Tibial nerve (tissue), 4 donors: Measurements from ENCODE around the gene C9orf78. TPM values are rescaled to one million over a fixed set of nuclear protein-coding genes. Genes with fewer than 3 reads are reported as not detected.

Experiments used
- DNase-seq, 2 donors: peaks; one replicate each; pipeline ENCODE4 v3.0.0-alpha.2; 2019; ENCODE audit warnings: low spot score in 2 of 2
- H3K27ac ChIP-seq, 4 donors: fragments of 200-600 bp; sonication (generic) in 3 of 4; one replicate each; pipeline ENCODE4 v1.5.1; 2017 to 2019; ENCODE audit warnings: mild to moderate bottlenecking in 1 of 4
- H3K27me3 ChIP-seq, 2 donors: fragments of 200-600 bp; sonication (generic) in 1 of 2; one replicate each; pipeline versions ENCODE4 v1.5.1 to v1.6.0; 2017 to 2019
- H3K36me3 ChIP-seq, 3 donors: fragments of 200-600 bp; sonication (generic); one replicate each; pipeline ENCODE4 v1.5.1; 2018 to 2019
- H3K4me1 ChIP-seq, 4 donors: fragments of 200-600 bp; sonication (generic) in 3 of 4; one replicate each; pipeline ENCODE4 v1.5.1; 2017 to 2019
- H3K4me3 ChIP-seq, 4 donors: fragments of 200-600 bp; sonication (generic) in 3 of 4; one replicate each; pipeline ENCODE4 v1.5.1; 2017 to 2019; ENCODE audit warnings: mild to moderate bottlenecking in 1 of 4, moderate library complexity in 1 of 4
- H3K9me3 ChIP-seq, 4 donors: fragments of 200-600 bp; sonication (generic) in 3 of 4; one replicate each; pipeline ENCODE4 v1.5.1; 2017 to 2019
- CTCF ChIP-seq, 5 experiments: fragments of 200-600 bp in 3 of 5; fragments of 450-650 bp in 2 of 5; sonication (generic) in 3 of 5; IDR thresholded peaks; one replicate each; pipeline ENCODE4 v1.5.1; 2016 to 2019; ENCODE audit warnings: antibody characterized with exemption in 5 of 5, mild to moderate bottlenecking in 3 of 5, moderate library complexity in 2 of 5
- EP300 ChIP-seq, 2 donors: sonication (generic); formaldehyde crosslinking; IDR thresholded peaks; one replicate each; pipeline ENCODE4 v1.6.1; 2017; ENCODE audit warnings: antibody characterized with exemption in 2 of 2, mild to moderate bottlenecking in 1 of 2
- POLR2A ChIP-seq, 2 donors: fragments of 450-650 bp; IDR thresholded peaks; one replicate each; pipeline ENCODE4 v1.6.1; 2017; ENCODE audit warnings: antibody characterized with exemption in 2 of 2, mild to moderate bottlenecking in 2 of 2, moderate library complexity in 2 of 2
- WGBS, 2 donors: methylation state at CpG; one replicate each; pipeline ENCODE4 v1.1.5; 2018; 5-methylcytosine and 5-hydroxymethylcytosine counted together
- total RNA-seq, 4 donors: library from RNA; depleted of rRNA; stranded (reverse); fragments of >200 nt; gene quantifications; one replicate each; pipeline ENCODE4 v1.1.0, GENCODE V29; 2016

C9orf78 gene
- total RNA-seq, 4 donors from 2014 or later: 44.4 to 61.2 (median 52.7) TPM

GRCh38 chr9:129849901-129850300, 14.8 kb upstream of the C9orf78 start:
- peaks cover 0 to 7% (median 0%) of the 10 kb centered on the region in 4 donors for H3K4me1 ChIP-seq
- no peaks in the 10 kb centered on the region for H3K27me3 ChIP-seq
- no peaks in the 10 kb centered on the region for H3K9me3 ChIP-seq
- peaks cover 0 to 58% (median 14%) of the 10 kb centered on the region in 3 donors for H3K36me3 ChIP-seq
- TF ChIP-seq CTCF (IDR thresholded peaks at IDR 0.05) (no peak), EP300 (IDR thresholded peaks at IDR 0.05) (no peak), POLR2A (IDR thresholded peaks at IDR 0.05) (no peak)
- no peak overlapping the region for H3K4me3 ChIP-seq
- H3K27ac ChIP-seq: no peak overlapping the region
- 74 to 82% methylated on average over 6 of the region's 6 CpGs for WGBS, 2 donors
- no peak for DNase-seq

- no peak for DNase-seq
- H3K27me3 ChIP-seq: no peaks in the 10 kb centered on the region
- H3K9me3 ChIP-seq: no peaks in the 10 kb centered on the region
- no peak for TF ChIP-seq EP300 (IDR thresholded peaks at IDR 0.05)
- no peak for TF ChIP-seq CTCF (IDR thresholded peaks at IDR 0.05)
- no peak for TF ChIP-seq POLR2A (IDR thresholded peaks at IDR 0.05)
- WGBS, 2 donors: 65 to 72% methylated on average over 3 of the region's 4 CpGs
- H3K4me3 ChIP-seq: no peak overlapping the region
- H3K36me3 ChIP-seq: peaks cover 0 to 50% (median 14%) of the 10 kb centered on the region in 3 donors
- H3K4me1 ChIP-seq: peaks cover 0 to 7% (median 0%) of the 10 kb centered on the region in 4 donors
- no peak overlapping the region for H3K27ac ChIP-seq
Measured at GRCh38 chr9:129848712-129849441, 13.8 kb upstream of the C9orf78 start.

- TF ChIP-seq POLR2A (IDR thresholded peaks at IDR 0.05) (no peak), EP300 (IDR thresholded peaks at IDR 0.05) (no peak), CTCF (IDR thresholded peaks at IDR 0.05) (no peak)
- no peak overlapping the region for H3K27ac ChIP-seq
Measured at GRCh38 chr9:129845373-129845772, 10.3 kb upstream of the C9orf78 start.

GRCh38 chr9:129841071-129841470, 6.0 kb upstream of the C9orf78 start:
- Histone ChIP-seq H3K9me3 (no peaks in the 10 kb centered on the region), H3K36me3 (peaks cover 0 to 7% (median 0%) of the 10 kb centered on the region in 3 donors), H3K27ac (no peak overlapping the region), H3K4me3 (no peak overlapping the region), H3K27me3 (no peaks in the 10 kb centered on the region), H3K4me1 (peaks cover 0 to 36% (median 15%) of the 10 kb centered on the region in 4 donors)
- no peak for DNase-seq
- WGBS, 2 donors: 65 to 68% methylated on average over 4 of the region's 4 CpGs
- TF ChIP-seq EP300 (IDR thresholded peaks at IDR 0.05): no peak
- no peak for TF ChIP-seq POLR2A (IDR thresholded peaks at IDR 0.05)
- no peak for TF ChIP-seq CTCF (IDR thresholded peaks at IDR 0.05)

More at GRCh38 chr9:129845373-129845772, 10.3 kb upstream of the C9orf78 start:
- H3K4me1 ChIP-seq: peaks cover 0 to 7% (median 0%) of the 10 kb centered on the region in 4 donors
- no peak overlapping the region for H3K4me3 ChIP-seq
- DNase-seq: no peak
- H3K9me3 ChIP-seq: no peaks in the 10 kb centered on the region
- H3K27me3 ChIP-seq: no peaks in the 10 kb centered on the region
- WGBS, 2 donors: 56 to 65% methylated on average over 2 of the region's 2 CpGs
- peaks cover 0 to 22% (median 0%) of the 10 kb centered on the region in 3 donors for H3K36me3 ChIP-seq

- TF ChIP-seq POLR2A (IDR thresholded peaks at IDR 0.05) (no peak), CTCF (IDR thresholded peaks at IDR 0.05) (no peak), EP300 (IDR thresholded peaks at IDR 0.05) (no peak)
- Histone ChIP-seq H3K36me3 (peaks cover 0 to 7% (median 0%) of the 10 kb centered on the region in 3 donors), H3K27ac (no peak overlapping the region), H3K4me1 (peaks cover 0 to 40% (median 15%) of the 10 kb centered on the region in 4 donors), H3K9me3 (no peaks in the 10 kb centered on the region), H3K27me3 (no peaks in the 10 kb centered on the region), H3K4me3 (no peak overlapping the region)
- DNase-seq: no peak
- 85 to 86% methylated on average over 8 of the region's 8 CpGs for WGBS, 2 donors
Measured at GRCh38 chr9:129840034-129840433, 5.0 kb upstream of the C9orf78 start.
